ENCODE results near the gene TSEN2.
"Not testable (repeated sequence)": the region's sequence is repeated elsewhere in the genome, so short reads cannot be mapped to it uniquely, and the experiment has no call there.

The TSEN2 gene

GRCh38 chr3:12507591-12508281, 23.5 kb downstream of the TSEN2 start:
- DNase-seq = no peak

- DNase-seq = no peak
These were observed 24.0 kb downstream of the TSEN2 start for GRCh38 chr3:12508291-12508700.

GRCh38 chr3:12509466-12509865, 25.2 kb downstream of the TSEN2 start:
- DNase-seq = no peak

DNA sequence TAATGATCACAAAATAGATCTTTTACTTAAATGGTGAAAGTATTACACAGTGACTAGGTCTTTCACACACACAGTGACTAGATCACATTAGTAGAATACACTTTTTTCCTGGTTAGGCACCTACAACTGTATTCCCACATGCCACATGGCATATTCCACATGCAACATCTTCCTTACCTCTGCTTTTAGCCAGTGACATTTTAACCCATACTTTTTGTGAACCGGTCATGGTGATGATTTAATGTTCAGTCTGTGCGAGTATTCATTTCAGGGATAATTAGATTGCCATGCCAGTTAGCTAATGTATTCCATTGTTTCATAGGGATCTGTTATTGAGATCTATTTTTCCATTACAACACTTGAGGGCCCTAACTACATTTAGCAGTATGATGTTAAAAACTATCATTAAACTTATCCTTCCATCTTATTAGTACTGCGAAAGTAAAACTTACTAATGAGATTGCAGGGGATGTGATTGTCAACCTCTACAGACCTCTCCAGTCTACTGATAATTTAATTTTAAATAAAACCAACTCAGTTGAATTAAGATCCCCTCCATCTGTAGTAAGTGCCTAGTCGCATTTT, 28.3 kb downstream of the TSEN2 start:
- no peak for DNase-seq

DNA sequence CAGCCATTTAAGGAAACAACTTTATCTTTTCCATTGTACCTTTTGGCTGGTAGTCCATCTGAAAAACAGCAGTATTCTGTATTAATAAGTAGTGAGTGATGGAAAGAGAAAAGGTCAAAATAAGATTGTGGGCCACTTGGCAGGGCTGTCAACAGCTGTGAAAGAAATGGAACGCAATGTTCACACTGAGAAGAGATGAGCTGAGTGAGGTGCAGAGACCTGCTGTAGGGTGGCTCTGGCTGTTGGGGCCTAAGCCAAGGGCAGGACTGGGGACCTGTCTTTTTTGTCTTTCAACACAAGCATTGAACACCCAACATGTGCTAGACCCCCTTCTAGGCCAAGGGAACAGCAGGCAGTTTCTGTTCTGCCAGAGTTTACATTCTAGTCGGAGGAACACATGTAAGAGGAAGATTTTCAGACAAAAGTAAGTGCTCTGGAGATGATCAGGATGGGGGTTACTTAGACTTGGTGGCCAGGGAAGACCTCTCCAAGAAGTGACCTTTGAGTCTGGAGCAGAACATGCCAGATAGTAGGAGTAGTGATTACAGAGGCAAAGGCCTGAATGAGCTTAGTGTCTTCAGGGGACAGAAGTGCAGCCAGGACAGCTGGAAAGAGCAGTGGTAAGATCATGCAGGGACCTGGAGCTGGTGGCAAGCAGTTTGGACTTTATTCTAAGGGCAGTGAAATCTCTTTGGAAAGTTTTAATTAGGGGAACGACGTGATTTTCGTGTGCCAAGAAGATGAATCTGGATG, 29.6 kb downstream of the TSEN2 start:
- no peak for DNase-seq

GRCh38 chr3:12515631-12516030, 31.4 kb downstream of the TSEN2 start:
- no peak for DNase-seq

GRCh38 chr3:12516873-12517272, 32.6 kb downstream of the TSEN2 start:
- no peak for DNase-seq

DNA sequence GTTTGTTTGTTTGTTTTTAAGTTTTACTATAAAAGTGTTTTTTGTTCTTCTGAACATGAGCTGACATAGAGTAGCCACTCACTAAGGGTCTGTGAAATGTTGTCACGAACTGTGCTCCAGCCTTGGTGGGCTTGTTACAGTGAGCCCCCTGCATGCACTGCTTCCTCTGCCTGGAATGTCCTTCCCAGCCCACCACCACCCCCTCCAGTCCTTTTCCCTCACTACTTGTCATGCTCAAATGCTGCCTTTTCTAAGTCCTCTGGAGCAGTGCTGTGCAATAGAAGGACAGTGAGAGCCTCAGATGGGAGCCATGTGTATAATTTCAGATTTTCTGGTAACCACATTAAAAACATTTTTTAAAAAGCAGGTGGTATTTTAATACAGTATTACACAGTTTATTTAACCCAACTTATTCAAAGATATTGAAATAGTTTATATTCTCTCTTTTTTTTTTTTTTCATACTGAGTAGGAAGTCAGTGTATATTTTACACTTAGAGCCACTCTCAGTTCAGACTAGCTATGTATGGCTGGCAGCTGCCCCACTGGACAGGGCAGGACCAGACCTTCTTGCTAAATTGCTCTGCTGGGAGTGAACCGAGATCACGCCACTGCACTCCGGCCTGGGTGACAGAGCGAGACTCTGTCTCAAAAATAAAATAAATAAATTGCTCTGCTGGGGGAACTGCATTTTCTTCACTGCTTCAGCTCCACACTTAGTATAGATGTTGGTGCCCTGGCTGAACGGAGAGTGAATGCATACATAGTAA, 34.2 kb downstream of the TSEN2 start:
- no peak for DNase-seq

GRCh38 chr3:12521010-12521409, 36.7 kb downstream of the TSEN2 start:
- no peak for DNase-seq

GRCh38 chr3:12522721-12523120, 38.4 kb downstream of the TSEN2 start:
- DNase-seq = no peak

DNA sequence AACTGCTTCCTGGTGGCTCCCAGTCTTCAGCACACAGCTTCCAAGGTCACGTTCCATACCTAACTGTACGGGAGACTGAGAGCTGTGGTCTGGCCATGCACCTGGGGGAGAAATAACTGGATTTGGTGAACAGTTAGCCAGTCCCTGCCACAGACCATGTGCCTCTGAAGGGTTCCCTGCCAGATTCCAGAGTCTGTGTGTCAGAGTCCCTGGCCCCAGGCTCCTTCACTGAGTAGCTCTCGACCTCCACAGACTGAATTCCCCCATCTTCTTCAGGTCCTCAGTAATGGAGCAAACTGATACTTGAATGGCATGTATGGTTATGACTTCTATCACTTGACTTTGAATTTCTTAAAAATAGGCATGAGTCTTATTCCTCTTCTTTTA, 43.5 kb downstream of the TSEN2 start:
- no peak for DNase-seq

DNA sequence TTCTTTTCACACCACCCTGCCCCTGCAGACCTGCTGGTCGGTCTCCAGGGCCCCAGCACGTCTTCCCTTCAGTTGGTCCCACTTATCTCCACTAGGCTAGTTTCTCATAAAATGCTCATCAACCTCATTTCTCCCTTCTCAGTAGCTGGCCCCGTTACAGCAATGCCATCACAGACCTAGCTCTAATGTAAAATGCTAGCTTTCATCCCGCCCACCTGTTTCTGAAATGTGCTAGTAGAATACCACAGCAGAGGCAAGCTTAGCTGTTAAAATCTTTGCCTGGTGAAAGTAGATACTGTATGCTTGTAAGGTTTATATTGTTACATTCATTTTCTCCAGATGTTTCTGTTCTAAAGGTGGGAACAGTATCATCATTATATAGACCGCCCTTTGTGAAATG, 47.9 kb downstream of the TSEN2 start:
- DNase-seq = no peak

GRCh38 chr3:12536423-12536822, 52.1 kb downstream of the TSEN2 start:
- no peak for DNase-seq

DNA sequence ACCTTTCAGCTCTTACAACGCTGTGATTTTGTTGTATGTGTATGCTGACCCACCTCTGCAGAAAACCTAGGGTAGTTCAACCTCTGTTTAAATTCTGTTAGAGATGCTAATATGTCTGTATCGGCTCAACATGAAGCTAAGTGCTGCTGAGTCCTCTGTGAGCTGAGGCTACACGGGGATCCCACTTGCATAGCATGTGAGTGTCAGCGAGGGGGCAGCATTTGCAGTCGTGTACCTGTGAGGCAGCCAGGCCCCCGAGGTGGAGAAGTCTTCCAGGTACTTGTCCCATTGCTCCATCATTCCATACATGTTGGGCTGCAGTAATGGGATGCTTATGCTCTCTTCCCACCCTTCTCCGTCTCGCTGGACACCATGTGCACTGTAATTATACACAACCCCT, 57.3 kb downstream of the TSEN2 start:
- DNase-seq = no peak

DNA sequence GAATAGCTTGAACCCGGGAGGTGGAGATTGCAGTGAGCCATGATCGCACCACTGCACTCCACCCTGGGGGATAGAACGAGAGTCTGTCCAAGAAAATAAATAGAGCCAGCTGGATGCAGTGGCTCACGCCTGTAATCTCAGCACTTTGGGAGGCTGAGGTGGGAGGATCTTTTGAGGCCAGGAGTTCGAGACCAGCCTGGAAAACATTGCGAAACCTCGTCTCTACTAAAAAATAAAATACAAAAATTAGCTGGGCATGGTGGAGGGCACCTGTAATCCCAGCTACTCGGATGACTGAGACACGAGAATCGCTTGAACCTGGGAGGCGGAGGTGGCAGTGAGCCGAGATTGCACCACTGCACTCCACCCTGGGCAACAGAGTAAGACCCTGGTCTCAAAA, 59.2 kb downstream of the TSEN2 start:
- DNase-seq = not testable (repeated sequence)

- no peak for DNase-seq
These were observed 60.6 kb downstream of the TSEN2 start for GRCh38 chr3:12544652-12545472.

GRCh38 chr3:12545473-12545791, 61.2 kb downstream of the TSEN2 start, which contains the start of gene MKRN2OS:
TSS of gene MKRN2OS (minus strand) at chr3:12545499. CDS start at chr3:12545464, 35 bp downstream.
- DNase-seq = no peak

GRCh38 chr3:12549971-12550760, 65.9 kb downstream of the TSEN2 start:
- no peak for DNase-seq

- peak; percentile 23 for DNase-seq
These were observed 69.7 kb downstream of the TSEN2 start for GRCh38 chr3:12553921-12554391.

DNA sequence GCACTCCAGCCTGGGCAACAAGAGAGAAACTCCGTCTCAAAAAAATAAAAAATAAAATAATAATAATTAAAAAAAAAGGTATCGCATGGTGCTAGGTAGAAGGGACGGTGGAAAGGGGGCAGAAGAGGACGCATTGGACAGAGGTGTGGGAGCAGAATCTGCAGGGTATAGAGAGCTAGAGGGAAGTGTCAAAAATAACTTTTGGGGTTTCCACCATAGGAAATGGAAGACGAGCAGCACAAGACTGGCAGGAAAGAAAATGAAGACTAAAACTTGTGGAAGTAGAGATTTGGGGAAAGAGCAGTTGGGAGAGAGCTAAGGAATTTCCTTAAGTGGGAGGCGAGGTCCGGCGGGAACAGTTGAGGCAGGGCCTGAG, 72.0 kb downstream of the TSEN2 start:
- no peak for DNase-seq

DNA sequence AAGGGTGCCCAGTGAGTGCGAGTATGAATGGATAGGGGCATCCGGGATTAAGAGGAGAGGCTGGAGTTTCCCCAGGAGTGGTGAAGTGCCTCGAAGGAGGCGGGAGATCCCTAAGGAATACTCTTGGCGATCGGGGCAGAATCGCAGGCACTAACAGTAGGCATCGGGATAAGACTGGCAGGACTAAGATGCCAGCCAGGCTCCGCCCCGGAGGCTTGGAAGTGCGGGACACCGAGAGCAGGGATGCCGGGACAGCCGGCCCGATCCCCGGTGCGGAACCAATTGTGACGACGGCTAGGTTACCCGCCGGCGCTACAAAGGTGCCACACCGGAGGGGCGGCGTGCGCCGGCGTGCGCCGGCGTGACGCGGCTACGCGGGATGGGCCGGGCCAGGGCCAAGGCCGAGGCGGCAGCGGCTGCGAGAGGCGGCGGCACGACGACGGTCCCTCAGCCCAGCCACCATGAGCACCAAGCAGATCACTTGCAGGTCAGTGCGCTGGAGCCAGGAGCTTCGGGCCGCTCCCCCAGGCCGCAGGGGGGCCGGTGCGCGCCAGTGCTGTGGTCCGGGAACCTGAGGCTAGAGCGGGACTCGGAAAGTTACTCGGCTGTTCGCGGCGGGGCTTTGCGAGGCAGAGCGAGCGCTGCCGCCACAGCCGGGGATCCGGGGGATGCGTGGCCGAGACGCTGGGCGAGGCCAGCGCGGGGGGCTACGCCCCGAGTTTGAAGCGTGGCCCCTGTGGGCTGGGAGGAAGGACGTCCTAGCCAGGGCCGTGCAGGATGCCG, 72.6 kb downstream of the TSEN2 start, which contains the start of gene MKRN2:
Gene MKRN2, plus strand, starts transcription at position 398 of the 783 bp plus-strand sequence. Its CDS starts 64 bp downstream, at position 462.
- peak; percentile 88 for DNase-seq

Measured in stimulated activated CD4-positive, alpha-beta T cell treated with anti-CD3 and anti-CD28 coated beads, Interleukin-15, amount 100 ng/mL, for 24 hours (primary cell).